HG02678 (cell line): ENCODE data around the gene NAGS.
"Not testable (repeated sequence)": the region's sequence is repeated elsewhere in the genome, so short reads cannot be mapped to it uniquely, and the experiment has no call there.

Source experiments
- ATAC-seq: cut with Tn5 transposase; IDR thresholded peaks from one replicate; pipeline ENCODE4 v1.9.1; 2021; ENCODE audit warnings: mild to moderate bottlenecking, moderate library complexity; ENCODE audit not compliant: unreplicated experiment

Gene NAGS

DNA sequence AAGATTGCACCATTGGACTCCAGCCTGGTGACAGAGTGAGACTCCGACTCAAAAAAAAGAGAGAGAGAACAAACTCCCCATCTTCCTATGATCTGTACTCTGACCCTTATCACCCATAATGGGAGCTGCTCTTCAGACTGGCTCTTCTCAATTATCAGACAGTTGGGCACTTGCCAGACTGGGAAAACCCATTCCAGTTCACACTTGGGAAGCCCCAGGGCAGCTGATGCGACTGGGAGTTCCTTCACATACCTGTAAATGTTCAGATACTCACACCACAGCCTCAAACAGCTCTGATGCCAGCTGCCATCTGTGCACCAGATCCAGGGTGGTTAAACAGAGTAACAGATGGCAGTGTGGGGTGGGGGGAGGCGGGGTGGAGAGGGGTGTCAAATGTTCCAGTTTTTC, 34.2 kb downstream of the NAGS start:
- no peak for ATAC-seq

DNA sequence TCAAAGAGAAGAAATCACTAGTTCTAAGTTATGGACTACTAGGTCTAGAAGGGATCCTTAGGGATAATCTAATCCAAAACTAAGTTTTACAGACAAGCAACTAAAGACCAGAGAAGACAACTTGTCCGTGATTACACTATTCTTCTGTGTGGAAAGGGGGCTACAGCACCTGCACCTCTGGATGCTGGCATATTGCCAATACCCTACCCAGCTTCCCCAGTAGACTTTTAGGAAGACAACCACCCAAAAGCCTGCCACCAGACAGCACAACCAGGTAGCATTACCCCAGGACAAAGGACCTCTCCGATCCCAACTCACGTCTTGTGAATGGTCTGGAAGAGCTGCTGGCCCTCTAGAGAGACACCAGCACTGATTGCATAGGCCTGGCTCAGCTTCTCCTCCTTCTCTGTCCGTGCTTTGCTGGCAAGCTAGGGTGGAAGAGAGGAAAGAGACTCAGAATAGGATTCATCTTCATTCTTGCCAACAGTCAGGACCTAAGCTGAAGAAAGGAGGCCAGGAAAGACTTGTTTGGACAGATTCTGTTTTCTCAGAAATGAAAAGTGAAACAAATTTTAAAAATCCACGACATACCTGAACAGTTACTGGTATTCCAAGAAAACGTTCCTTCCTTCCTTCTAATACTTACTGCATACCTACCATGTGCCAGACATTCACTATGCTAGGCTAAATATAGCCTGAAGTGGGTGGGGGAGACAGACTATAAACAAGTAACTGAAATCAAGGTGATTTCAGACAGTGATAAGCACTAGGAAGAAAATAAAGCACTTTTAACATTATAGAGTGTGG, 35.6 kb downstream of the NAGS start:
- ATAC-seq = no peak

DNA sequence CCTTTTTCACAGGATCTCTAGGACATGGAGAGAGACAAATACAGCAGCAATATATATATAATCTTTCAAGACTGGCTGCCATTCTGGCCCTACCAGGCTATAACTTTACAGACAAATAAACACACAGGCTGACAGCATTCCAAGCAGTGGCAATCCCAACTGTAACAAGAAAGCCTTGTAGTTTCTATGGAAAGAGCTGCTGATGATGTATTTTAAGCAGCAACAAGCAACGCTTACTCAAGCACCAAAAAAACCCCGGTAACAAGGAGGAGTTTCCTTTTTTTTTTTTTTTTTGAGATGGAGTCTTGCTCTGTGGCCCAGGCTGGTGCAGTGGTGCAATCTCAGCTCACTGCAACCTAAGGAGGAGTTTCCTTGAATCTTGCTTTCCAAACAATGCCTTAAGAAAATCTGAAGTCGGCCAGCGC, 38.9 kb downstream of the NAGS start:
- ATAC-seq = no peak

DNA sequence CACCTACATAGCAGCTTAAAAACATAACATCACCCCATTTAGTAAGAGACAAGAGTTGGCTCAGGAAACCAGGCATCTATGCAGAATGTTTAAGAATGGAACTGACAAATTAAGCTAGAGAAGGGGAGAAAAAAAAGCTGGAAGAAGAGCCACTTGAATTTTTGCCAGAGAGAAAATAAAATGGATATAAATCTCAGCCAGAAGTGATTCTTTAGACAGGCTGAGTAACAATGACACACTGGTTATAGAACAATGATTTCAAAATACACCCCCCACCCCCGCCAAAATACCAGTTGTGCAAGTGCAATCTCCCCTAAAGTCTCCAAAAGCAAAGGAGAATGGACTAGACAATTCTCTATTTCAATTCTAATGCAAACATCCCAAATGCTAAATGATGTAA, 39.6 kb downstream of the NAGS start:
- ATAC-seq = no peak

DNA sequence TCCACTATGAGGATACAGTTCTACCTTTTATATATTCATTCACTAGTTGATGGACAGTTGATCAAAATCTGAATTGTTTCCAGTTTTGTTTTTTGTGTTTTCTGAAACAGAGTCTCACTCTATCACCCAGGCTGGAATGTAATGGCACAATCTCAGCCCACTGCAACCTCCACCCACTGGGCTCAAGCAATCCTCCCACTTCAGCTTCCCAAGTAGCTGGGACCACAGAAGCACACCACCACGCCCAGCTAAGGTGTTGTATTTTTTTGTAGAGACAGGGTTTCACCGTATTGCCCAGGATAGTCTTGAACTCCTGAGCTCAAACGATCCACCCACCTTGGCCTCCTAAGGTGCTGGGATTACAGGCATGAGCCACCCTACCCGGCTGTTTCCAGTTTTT, 41.1 kb downstream of the NAGS start:
- ATAC-seq = no peak

DNA sequence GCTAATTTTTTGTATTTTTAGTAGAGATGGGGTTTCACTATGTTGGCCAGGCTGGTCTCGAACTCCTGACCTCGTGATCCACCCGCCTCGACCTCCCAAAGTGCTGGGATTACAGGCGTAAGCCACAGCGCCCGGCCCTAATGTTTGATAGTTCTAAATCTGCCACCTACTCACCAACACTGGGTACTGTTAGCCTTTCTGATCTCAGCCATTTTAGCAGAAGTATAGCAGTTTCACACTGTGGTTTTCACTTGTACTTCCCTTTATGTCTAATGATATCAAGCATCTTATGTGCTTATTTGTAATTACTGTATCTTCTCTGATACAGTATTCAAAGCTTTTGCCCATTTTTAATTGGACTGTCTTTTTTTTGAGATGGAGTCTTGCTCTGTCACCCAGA, 42.5 kb downstream of the NAGS start:
- not testable (repeated sequence) for ATAC-seq

DNA sequence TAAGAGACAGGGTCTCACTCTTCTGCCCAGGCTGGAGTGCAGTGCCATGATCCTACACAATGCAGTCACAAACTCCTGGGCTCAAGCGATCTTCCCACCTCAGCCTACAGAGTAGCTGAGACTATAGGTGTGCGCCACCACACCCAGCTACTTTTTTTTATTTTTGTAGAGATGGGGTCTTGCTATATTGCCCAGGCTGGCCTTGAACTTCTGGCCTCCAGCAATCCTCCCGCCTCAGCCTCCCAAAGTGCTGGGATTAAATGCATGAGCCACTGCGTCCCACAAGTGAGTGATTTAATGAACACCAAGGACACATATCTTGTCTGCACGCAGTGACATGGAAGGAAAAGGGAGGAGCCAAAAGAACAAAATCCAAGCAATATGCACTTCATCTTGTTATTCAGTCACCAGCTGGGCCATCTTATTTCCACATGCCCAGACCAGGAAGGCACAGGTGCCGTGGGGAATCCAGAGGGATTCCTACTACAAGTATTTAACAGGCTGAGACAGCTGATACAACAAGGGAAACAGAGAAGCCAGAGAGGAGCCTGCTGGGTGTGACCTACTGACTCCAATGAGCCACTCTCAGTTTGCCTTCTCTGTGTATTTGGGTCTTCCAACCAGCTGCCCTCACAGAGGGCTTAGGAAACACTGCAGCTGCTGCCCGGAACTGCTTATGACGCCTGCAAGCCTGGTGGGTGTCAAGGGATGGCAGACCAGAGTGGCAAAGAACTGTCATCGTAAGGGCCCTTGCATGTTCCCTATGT, 45.1 kb downstream of the NAGS start:
- ATAC-seq = no peak

DNA sequence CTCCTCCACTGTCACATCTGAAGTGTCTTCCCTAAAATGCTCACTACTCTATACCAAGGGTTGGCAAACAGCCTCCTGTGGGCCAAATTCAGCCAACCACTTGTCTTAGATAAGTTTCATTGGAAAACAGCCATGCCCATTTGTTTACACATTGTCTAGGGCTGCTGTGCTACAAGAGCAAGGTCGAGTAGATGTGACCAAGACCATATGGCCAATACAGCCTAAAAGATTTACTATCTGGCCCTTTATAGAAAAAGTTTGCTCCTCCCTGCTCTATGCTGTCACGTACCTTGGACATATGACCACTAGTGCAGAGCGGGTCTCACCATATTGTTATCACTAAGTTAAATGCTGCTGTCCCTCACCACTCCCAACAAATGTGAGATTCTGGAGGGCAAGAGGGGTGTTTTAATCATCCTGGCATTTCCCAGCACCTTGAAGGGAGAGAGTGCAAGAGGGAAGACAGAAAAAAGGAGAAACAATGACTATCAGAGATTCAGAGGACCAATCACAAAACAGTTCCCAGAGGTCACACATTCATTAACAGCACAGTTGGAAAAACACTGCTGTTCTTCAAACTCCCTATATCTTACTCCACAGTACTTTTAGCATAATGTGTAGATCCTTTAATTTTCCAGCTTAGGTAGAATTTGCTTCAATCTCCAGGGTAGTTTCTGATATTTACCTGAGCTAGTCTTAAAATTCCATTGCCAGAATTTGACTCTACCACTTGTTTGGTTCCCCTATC, 48.9 kb downstream of the NAGS start:
- no peak for ATAC-seq
